ENCODE measurements around the gene SEC16A.

SEC16A gene

DNA sequence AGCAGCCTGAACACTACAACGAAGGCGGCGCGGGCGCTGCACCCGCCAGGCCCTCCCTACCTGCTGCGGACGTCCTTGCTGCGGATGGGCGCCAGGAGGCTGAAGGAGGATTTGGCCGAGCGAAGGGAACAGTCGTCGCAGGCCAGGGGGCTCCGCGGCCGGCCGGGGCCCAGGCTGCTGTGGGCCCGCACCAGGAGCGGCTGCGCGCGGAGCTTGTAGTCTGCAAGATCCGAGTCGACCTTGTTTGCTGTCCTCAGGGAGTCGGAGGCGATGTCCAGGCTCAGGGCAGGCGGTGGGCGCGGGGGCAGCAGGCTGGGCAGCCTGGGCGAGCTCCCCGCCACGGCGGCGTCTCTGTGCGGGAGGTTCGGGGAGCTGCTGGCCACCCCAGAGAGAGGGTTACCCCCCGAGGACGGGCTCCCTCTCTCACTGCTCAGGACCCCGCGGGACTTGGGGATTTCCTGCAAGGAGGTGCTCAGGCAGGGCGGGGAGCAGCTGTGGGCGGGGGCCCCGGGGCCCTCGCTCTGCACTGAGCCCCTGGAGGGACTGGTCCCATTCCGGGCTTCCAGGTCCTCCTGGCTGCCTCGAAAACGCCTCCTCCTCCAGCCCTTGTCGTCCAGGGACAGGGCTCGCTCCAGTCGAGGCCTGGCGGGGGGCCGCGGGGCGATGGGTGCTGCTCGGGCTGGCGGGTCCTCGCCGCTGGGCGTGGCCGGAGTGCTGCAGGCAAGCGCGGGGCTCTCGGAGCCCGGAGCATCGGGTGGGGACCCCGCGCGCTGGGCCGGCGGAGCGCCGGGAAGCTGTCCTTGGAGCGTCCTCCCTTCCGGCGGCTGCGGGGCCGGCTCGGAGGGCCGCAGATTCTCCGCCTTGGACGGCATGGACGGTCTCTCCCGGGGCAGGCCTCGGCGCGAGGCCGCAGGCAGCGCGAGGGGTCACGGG lies 44.0 kb downstream of the SEC16A start:
- Histone ChIP-seq H3K4me1 (ENCODE audit: control insufficient read depth in 1 of 2, insufficient read depth in 2 of 2, low read length in 2 of 2) (peaks cover 8 to 42% of the 10 kb centered on the region in 2 donors), H3K36me3 (ENCODE audit: control insufficient read depth in 1 of 2, insufficient read depth in 2 of 2, low read length in 2 of 2) (peaks cover 26 to 36% of the 10 kb centered on the region in 2 donors), H3K27ac (ENCODE audit: low read length) (no peak overlapping the region), H3K27me3 (ENCODE audit: low read depth, low read length) (no peaks in the 10 kb centered on the region), H3K9me3 (ENCODE audit: control insufficient read depth in 1 of 2, low read length in 2 of 2) (no peaks in the 10 kb centered on the region), H3K4me3 (ENCODE audit: low read depth in 1 of 2, low read length in 2 of 2) (peak overlapping the region; percentile 72 to 93)

DNA sequence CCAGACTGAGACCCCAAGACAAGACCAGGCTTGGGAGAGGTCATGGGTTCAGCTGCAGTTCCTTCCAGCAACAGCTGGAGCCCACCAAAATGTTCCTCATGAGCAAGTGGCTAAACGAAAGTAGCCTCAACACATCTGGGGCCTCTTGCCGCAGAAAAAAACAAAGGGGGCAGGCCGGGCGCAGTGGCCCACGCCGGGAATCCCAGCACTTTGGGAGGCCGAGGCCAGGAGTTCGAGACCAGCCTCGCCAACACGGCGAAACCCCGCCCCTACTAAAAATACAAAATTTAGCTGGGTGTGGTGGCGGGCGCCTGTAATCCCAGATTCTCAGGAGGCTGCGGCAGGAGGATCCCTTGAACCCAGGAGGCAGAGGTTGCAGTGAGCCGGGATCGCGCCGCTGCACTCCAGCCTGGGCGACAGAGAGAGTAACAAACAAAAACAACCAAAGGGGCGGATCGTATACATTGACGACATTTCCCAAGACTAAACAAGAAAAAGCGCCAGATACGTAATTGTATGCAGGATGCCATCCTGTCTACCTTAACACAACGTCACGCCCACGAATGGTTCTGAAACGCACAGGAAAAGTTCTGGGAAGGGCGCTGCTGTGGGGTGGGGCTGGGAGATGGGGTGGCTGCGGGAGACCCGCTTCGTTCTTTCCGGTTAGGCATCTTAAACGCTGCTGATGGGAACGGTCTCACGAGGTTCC lies 44.8 kb downstream of the SEC16A start:
- no peaks in the 10 kb centered on the region for H3K27me3 ChIP-seq (ENCODE audit: low read depth, low read length)
- peaks cover 8 to 42% of the 10 kb centered on the region in 2 donors for H3K4me1 ChIP-seq (ENCODE audit: control insufficient read depth in 1 of 2, insufficient read depth in 2 of 2, low read length in 2 of 2)
- peak overlapping the region; percentile 72 to 93 for H3K4me3 ChIP-seq (ENCODE audit: low read depth in 1 of 2, low read length in 2 of 2)
- H3K9me3 ChIP-seq (ENCODE audit: control insufficient read depth in 1 of 2, low read length in 2 of 2) = no peaks in the 10 kb centered on the region
- H3K36me3 ChIP-seq (ENCODE audit: control insufficient read depth in 1 of 2, insufficient read depth in 2 of 2, low read length in 2 of 2) = peaks cover 23 to 28% of the 10 kb centered on the region in 2 donors
- H3K27ac ChIP-seq (ENCODE audit: low read length) = no peak overlapping the region

DNA sequence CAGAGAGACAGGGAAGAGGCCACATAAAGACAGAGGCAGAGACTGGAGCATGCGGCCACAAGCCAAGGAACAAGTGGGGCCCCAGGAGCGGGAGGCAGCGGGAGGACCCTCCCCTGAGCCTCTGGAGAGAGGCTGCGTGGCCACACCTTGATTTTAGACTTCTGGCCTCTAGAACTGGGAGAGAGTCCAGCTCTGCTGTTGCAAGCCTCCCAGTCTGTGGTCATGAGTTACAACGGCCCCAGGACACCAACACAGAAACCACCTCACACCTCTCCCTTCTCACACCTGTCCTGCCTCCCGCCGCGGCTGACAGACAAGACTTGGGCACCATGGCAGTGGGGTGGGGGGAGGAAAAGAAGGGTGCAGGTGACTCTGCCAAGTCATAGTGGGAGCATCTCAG lies 45.4 kb downstream of the SEC16A start:
- Histone ChIP-seq H3K27me3 (ENCODE audit: low read depth, low read length) (no peaks in the 10 kb centered on the region), H3K36me3 (ENCODE audit: control insufficient read depth in 1 of 2, insufficient read depth in 2 of 2, low read length in 2 of 2) (peaks cover 17 to 26% of the 10 kb centered on the region in 2 donors), H3K9me3 (ENCODE audit: control insufficient read depth in 1 of 2, low read length in 2 of 2) (no peaks in the 10 kb centered on the region), H3K4me1 (ENCODE audit: control insufficient read depth in 1 of 2, insufficient read depth in 2 of 2, low read length in 2 of 2) (peaks cover 8 to 42% of the 10 kb centered on the region in 2 donors), H3K27ac (ENCODE audit: low read length) (no peak overlapping the region), H3K4me3 (ENCODE audit: low read depth in 1 of 2, low read length in 2 of 2) (peak overlapping the region; percentile 35 to 93)

DNA sequence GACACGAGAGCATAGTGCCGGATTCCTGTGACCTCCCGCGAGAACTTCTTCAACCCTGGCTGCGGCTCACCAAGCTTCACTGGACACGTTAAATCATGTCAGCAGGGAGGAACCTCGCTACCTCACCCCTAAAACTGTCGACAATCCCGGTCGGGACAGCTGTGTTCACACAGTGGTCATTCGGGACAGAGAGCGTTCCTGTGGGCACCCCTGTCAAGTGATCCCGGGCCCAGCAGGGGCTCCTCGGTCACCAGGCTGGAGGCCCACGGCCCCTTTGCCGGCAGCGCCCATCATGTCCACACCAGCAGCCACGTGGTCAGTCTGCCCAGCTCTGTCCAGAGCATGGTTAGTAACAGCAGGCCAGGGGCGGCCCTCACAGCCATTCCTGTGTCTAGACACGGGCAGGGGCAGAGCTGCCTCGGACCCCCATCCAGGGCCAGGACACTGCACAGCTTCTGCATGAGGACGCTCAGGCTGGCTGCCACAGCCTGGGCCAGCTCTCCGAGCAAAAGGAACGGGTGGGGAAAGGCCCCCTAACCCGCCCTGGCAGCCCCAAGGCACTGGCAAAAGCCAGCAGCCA lies 46.7 kb downstream of the SEC16A start:
- Histone ChIP-seq H3K27ac (ENCODE audit: low read length) (no peak overlapping the region), H3K4me3 (ENCODE audit: low read depth in 1 of 2, low read length in 2 of 2) (no peak overlapping the region), H3K9me3 (ENCODE audit: control insufficient read depth in 1 of 2, low read length in 2 of 2) (no peaks in the 10 kb centered on the region), H3K4me1 (ENCODE audit: control insufficient read depth in 1 of 2, insufficient read depth in 2 of 2, low read length in 2 of 2) (peaks cover 8 to 42% of the 10 kb centered on the region in 2 donors), H3K36me3 (ENCODE audit: control insufficient read depth in 1 of 2, insufficient read depth in 2 of 2, low read length in 2 of 2) (peaks cover 5 to 21% of the 10 kb centered on the region in 2 donors), H3K27me3 (ENCODE audit: low read depth, low read length) (no peaks in the 10 kb centered on the region)

DNA sequence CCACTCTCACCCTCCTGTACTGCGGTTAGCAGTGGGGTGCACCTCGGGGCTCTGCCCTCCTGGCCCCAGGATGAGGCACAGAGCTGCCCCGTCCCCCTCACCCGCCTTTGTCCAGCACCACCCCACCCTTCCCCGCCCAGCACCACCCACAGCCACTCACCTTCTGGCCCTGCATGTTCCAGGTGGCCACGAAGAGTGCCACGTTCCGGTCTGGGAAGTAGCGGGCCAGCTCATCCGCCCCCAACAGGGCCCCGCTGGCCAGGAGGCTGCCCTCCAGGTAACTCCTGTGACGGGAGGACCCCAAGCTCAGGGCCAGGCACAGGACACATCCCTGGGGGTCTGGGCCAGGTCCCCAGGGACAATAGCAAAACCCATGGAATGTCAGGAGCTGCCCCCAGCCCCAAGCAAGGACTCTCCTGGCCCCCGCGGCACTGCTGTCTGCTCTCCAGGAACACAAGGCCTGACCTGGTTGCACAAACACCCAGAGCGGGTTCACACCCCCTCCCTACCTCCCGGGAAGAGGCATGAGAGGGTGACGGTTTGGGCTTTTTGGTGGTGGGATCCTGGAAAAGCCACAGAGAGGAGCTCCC lies 48.2 kb downstream of the SEC16A start:
- H3K27ac ChIP-seq (ENCODE audit: low read length) = no peak overlapping the region
- peaks cover 8 to 37% of the 10 kb centered on the region in 2 donors for H3K4me1 ChIP-seq (ENCODE audit: control insufficient read depth in 1 of 2, insufficient read depth in 2 of 2, low read length in 2 of 2)
- peaks cover 4 to 26% of the 10 kb centered on the region in 2 donors for H3K36me3 ChIP-seq (ENCODE audit: control insufficient read depth in 1 of 2, insufficient read depth in 2 of 2, low read length in 2 of 2)
- H3K27me3 ChIP-seq (ENCODE audit: low read depth, low read length) = no peaks in the 10 kb centered on the region
- no peak overlapping the region for H3K4me3 ChIP-seq (ENCODE audit: low read depth in 1 of 2, low read length in 2 of 2)
- H3K9me3 ChIP-seq (ENCODE audit: control insufficient read depth in 1 of 2, low read length in 2 of 2) = no peaks in the 10 kb centered on the region

DNA sequence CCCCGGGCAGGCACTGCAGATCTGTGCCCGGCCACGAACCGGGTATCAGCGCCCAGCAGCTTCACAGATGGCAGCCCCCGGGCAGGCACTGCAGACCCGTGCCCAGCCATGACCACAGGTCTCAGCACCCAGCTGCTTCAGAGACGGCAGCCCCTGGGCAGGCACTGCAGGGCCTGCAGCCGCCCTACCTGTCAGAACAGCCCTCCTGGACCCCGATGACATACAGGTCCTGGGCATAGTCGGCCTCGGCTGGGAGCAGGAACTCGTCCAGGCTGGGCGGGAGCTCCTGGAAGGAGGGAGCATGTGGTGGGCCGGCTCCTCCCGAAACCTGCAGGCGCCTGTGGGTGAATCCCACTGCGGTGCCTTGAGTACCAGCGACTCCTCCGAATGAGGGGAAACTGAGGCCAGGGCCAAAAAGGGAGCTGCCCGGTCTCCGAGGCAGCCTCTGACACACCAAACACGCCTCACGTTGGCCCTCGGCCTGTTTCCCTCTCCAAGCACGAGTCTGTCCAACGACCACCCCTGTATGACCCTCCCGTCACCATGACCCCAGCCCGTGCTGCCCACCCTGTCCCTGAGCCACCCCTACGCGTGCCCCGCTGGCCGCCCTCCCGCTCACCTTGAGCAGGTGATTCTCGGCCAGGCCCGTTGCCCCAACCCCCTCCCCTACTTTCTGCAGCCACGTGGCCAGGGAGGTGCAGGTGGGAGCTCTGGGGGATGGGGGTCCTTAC lies 48.8 kb downstream of the SEC16A start:
- H3K4me1 ChIP-seq (ENCODE audit: control insufficient read depth in 1 of 2, insufficient read depth in 2 of 2, low read length in 2 of 2) = peaks cover 8 to 36% of the 10 kb centered on the region in 2 donors
- no peaks in the 10 kb centered on the region for H3K9me3 ChIP-seq (ENCODE audit: control insufficient read depth in 1 of 2, low read length in 2 of 2)
- no peaks in the 10 kb centered on the region for H3K27me3 ChIP-seq (ENCODE audit: low read depth, low read length)
- H3K27ac ChIP-seq (ENCODE audit: low read length) = no peak overlapping the region
- H3K4me3 ChIP-seq (ENCODE audit: low read depth in 1 of 2, low read length in 2 of 2) = no peak overlapping the region
- H3K36me3 ChIP-seq (ENCODE audit: control insufficient read depth in 1 of 2, insufficient read depth in 2 of 2, low read length in 2 of 2) = peaks cover 4 to 32% of the 10 kb centered on the region in 2 donors

DNA sequence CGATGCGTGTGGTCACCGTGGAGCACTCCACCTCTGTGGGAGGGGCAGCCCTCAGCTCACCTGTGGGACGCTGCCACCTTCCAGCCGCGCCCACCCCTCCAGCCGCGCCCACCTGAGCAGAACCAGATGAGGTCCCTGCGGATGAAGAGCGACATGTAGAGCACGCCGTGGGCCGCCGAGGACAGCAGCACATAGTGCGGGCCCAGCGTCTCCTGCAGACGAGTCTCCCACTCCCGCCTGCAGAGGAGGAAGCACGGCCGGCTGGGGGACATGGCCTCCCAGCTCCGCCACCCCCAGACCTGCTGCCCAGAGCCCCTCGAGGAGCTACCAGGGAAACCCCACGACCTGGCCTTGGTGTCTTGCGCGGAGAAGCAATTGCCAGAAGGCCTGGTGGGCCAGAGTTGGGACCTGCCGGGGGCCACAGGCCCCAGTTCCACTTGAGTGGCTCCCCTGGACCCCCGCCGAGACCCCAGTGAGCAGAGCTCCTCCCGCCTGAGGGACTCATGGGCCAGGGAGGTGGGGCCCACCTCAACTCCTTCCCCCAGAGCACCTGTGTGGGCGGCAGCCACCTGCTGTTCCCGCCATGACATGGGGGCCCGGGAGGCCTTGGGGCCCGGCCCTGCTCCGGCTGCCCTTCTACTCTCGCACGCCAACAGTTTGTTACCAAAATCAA lies 49.7 kb downstream of the SEC16A start:
- Histone ChIP-seq H3K36me3 (ENCODE audit: control insufficient read depth in 1 of 2, insufficient read depth in 2 of 2, low read length in 2 of 2) (peaks cover 4 to 36% of the 10 kb centered on the region in 2 donors), H3K9me3 (ENCODE audit: control insufficient read depth in 1 of 2, low read length in 2 of 2) (no peaks in the 10 kb centered on the region), H3K4me3 (ENCODE audit: low read depth in 1 of 2, low read length in 2 of 2) (no peak overlapping the region), H3K27ac (ENCODE audit: low read length) (no peak overlapping the region), H3K27me3 (ENCODE audit: low read depth, low read length) (no peaks in the 10 kb centered on the region), H3K4me1 (ENCODE audit: control insufficient read depth in 1 of 2, insufficient read depth in 2 of 2, low read length in 2 of 2) (peaks cover 8 to 27% of the 10 kb centered on the region in 2 donors)

DNA sequence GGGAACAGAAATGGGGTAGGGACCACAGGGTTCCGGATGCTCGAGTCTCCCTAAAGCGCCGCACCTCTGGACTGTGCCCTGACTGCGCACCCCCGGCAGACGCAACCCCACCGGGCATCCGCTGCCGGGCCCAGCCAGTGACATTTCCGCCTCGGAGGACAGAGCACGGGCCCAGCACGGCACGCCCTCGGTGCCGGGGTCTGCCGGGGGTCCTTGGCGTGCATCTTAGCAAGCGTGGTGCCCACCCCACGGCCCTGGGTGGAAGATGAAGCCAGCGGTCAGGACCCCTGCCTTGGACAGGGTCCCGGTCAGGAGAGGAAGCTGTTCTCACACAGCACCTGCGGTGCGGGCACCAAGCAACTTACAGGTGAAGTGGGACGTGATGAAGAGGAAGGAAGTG lies 50.2 kb downstream of the SEC16A start:
- no peaks in the 10 kb centered on the region for H3K9me3 ChIP-seq (ENCODE audit: control insufficient read depth in 1 of 2, low read length in 2 of 2)
- no peak overlapping the region for H3K4me3 ChIP-seq (ENCODE audit: low read depth in 1 of 2, low read length in 2 of 2)
- H3K36me3 ChIP-seq (ENCODE audit: control insufficient read depth in 1 of 2, insufficient read depth in 2 of 2, low read length in 2 of 2) = peaks cover 4 to 36% of the 10 kb centered on the region in 2 donors
- no peaks in the 10 kb centered on the region for H3K27me3 ChIP-seq (ENCODE audit: low read depth, low read length)
- no peak overlapping the region for H3K27ac ChIP-seq (ENCODE audit: low read length)
- peaks cover 7 to 21% of the 10 kb centered on the region in 2 donors for H3K4me1 ChIP-seq (ENCODE audit: control insufficient read depth in 1 of 2, insufficient read depth in 2 of 2, low read length in 2 of 2)

DNA sequence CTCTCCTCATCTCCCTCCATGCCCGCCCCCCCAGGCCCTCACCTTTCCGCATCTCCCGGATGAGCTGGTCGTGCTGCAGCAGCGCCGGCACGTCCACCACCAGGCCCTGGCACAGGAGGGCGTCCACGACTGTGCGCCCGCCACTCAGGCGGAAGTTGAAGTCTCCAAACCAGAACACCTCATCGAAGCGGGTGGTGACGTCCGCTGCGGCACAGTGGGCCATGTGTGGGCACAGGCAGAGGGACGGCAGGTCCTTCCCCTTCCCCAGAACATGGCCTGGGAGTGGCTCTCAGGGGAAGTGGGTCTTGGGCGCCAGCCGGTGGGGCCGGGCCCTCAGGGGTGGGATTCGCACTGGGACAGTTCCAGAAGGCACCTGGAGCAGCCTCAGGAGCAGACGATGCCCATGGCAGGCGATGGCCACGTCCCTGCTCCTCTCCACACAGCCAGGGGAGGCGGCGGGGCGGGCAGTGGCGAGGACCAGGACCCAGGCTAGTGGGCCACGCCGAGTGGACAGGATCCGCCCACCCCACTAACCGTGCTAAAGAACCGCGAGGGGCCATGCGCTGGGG lies 51.0 kb downstream of the SEC16A start:
- Histone ChIP-seq H3K27me3 (ENCODE audit: low read depth, low read length) (no peaks in the 10 kb centered on the region), H3K4me1 (ENCODE audit: control insufficient read depth in 1 of 2, insufficient read depth in 2 of 2, low read length in 2 of 2) (peaks cover 0 to 14% of the 10 kb centered on the region in 2 donors), H3K27ac (ENCODE audit: low read length) (no peak overlapping the region), H3K36me3 (ENCODE audit: control insufficient read depth in 1 of 2, insufficient read depth in 2 of 2, low read length in 2 of 2) (peaks cover 4 to 36% of the 10 kb centered on the region in 2 donors), H3K9me3 (ENCODE audit: control insufficient read depth in 1 of 2, low read length in 2 of 2) (no peaks in the 10 kb centered on the region), H3K4me3 (ENCODE audit: low read depth in 1 of 2, low read length in 2 of 2) (no peak overlapping the region)
